Nephron (organoid): ENCODE measurements around the gene PRKCD.

Experiments
- H3K27ac Mint-ChIP-seq, 3 experiments: 2 replicates each; pipeline ENCODE4 v1.8.0; 2020; ENCODE audit warnings: mixed read lengths in 3 of 3, mild to moderate bottlenecking in 2 of 3, moderate library complexity in 1 of 3
- H3K27me3 Mint-ChIP-seq: 2 replicates; pipeline ENCODE4 v1.8.0; 2021; ENCODE audit warnings: low read depth, mild to moderate bottlenecking, moderate library complexity, mixed read lengths
- H3K36me3 Mint-ChIP-seq: 2 replicates; pipeline ENCODE4 v1.8.0; 2020; ENCODE audit warnings: low read depth, mixed read lengths
- H3K4me1 Mint-ChIP-seq: 2 replicates; pipeline ENCODE4 v1.8.0; 2020; ENCODE audit warnings: mixed read lengths
- H3K4me3 Mint-ChIP-seq, 3 experiments: 2 replicates each; pipeline ENCODE4 v1.8.0; 2020; ENCODE audit warnings: mild to moderate bottlenecking in 3 of 3, mixed read lengths in 3 of 3, moderate library complexity in 2 of 3
- H3K9me3 Mint-ChIP-seq: 2 replicates; pipeline ENCODE4 v1.8.0; 2020; ENCODE audit warnings: mixed read lengths
- TF ChIP-seq, protein P1 (sequence below), 3 experiments: fragments of 200-600 bp; sonication (generic); IDR thresholded peaks; one replicate each; pipeline ENCODE4 v1.5.0; 2021; ENCODE audit warnings: antibody characterized with exemption in 3 of 3; ENCODE audit not compliant: unreplicated experiment in 3 of 3

PRKCD gene

GRCh38 chr3:53146319-53146891, 14.6 kb upstream of the PRKCD start:
- Mint-ChIP-seq H3K36me3 (no peaks in the 10 kb centered on the region), H3K9me3 (no peaks in the 10 kb centered on the region), H3K4me3 (no peak overlapping the region), H3K27me3 (peaks cover 15% of the 10 kb centered on the region), H3K27ac (no peak overlapping the region), H3K4me1 (no peaks in the 10 kb centered on the region)
- TF ChIP-seq, protein P1, sequence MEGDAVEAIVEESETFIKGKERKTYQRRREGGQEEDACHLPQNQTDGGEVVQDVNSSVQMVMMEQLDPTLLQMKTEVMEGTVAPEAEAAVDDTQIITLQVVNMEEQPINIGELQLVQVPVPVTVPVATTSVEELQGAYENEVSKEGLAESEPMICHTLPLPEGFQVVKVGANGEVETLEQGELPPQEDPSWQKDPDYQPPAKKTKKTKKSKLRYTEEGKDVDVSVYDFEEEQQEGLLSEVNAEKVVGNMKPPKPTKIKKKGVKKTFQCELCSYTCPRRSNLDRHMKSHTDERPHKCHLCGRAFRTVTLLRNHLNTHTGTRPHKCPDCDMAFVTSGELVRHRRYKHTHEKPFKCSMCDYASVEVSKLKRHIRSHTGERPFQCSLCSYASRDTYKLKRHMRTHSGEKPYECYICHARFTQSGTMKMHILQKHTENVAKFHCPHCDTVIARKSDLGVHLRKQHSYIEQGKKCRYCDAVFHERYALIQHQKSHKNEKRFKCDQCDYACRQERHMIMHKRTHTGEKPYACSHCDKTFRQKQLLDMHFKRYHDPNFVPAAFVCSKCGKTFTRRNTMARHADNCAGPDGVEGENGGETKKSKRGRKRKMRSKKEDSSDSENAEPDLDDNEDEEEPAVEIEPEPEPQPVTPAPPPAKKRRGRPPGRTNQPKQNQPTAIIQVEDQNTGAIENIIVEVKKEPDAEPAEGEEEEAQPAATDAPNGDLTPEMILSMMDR (IDR thresholded peaks at IDR 0.05; ENCODE audit: unreplicated experiment in 3 of 3) = no peak

GRCh38 chr3:53147151-53147902, 13.7 kb upstream of the PRKCD start:
- Mint-ChIP-seq H3K4me3 (no peak overlapping the region), H3K27me3 (peaks cover 16% of the 10 kb centered on the region), H3K9me3 (no peaks in the 10 kb centered on the region), H3K27ac (no peak overlapping the region), H3K36me3 (no peaks in the 10 kb centered on the region), H3K4me1 (no peaks in the 10 kb centered on the region)
- TF ChIP-seq, protein P1 (IDR thresholded peaks at IDR 0.05; ENCODE audit: unreplicated experiment in 3 of 3) = no peak

DNA sequence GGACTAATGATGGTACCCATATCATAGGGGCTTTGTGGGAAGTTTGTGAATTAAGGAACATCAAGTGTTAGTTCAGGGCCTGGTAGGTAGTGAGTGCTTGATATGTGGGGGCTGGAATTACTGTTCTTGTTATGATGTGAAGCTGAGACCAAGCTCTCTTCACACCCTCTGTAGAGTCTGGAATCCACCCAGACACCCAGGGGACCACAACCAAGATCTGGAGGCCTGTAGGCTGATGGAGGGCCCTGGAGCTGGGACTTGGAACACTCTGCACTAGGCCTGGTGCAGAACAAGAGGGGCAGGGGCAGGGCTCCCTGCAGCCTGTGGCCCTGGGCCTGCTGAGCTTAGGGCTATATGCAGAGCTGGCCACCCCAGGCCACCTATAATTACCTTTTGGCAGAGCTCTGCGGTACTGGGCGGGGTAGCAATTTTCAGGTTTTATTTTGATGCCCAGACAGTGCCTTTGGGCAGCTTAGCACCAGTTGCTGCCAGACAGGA, 13.1 kb upstream of the PRKCD start:
- Mint-ChIP-seq H3K4me1 (no peaks in the 10 kb centered on the region), H3K9me3 (no peaks in the 10 kb centered on the region)

DNA sequence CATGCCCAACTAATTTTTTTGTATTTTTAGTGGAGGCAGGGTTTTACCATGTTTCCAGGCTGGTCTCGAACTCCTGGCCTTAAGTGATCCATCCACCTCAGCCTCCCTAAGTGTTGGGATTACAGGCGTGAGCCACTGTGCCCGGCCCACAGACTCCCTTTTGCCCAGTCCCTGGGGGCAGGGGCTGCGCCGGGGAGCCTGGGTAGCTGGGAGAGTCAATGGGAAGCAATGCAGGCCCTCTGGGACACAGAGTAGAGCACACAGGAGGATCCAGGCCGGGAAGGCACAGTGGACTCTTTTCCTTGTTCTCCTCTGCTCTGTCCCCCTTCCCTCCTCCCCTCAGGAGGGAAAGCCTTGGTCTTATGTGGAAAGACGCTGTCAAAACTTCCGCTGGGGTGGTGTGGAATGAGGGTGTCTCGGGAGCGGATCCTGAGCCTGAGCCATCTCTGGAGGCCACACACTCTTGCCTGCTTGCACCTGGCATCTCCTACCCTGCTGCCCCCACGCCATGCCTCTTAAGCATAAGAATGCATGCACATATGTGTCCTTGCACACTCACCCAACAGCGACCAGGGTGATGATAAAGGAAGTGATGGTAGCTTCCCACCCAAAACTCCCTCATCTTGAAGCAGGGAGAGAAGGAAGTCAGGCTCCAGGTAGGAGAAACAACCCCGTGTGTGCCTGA, 11.9 kb upstream of the PRKCD start:
- TF ChIP-seq, protein P1 (IDR thresholded peaks at IDR 0.05; ENCODE audit: unreplicated experiment in 3 of 3) = no peak
- Mint-ChIP-seq H3K27me3 (peaks cover 23% of the 10 kb centered on the region), H3K27ac (no peak overlapping the region), H3K4me3 (no peak overlapping the region), H3K9me3 (no peaks in the 10 kb centered on the region), H3K36me3 (no peaks in the 10 kb centered on the region), H3K4me1 (peaks cover 6% of the 10 kb centered on the region)

More for the DNA sequence above, 13.1 kb upstream of the PRKCD start:
- TF ChIP-seq, protein P1 (IDR thresholded peaks at IDR 0.05; ENCODE audit: unreplicated experiment in 3 of 3) = no peak
- H3K4me3 Mint-ChIP-seq = no peak overlapping the region
- no peak overlapping the region for H3K27ac Mint-ChIP-seq
- H3K27me3 Mint-ChIP-seq = peaks cover 16% of the 10 kb centered on the region
- no peaks in the 10 kb centered on the region for H3K36me3 Mint-ChIP-seq

DNA sequence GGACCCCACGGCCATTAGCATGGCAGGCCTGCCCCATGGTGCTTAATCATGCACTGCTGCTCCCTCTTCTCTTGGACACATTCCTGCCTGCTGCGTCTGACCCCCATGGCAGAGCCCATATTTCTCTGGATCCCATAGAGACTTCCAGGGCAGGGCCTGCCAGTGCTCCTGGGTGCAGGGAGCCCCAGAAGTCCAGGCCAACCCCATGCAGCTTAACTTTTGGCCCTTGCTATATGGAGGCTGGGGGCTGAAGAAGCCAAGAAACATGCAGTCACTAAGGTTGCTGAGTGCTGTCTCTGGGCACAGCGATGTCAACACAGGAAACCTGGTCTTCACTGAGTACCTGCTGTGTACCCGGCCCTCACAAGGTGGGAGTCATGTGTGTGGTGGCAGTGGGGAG, 11.3 kb upstream of the PRKCD start:
- Mint-ChIP-seq H3K27me3 (peaks cover 23% of the 10 kb centered on the region), H3K27ac (no peak overlapping the region), H3K4me1 (peaks cover 6% of the 10 kb centered on the region), H3K4me3 (no peak overlapping the region), H3K36me3 (no peaks in the 10 kb centered on the region), H3K9me3 (no peaks in the 10 kb centered on the region)
- TF ChIP-seq, protein P1 (IDR thresholded peaks at IDR 0.05; ENCODE audit: unreplicated experiment in 3 of 3) = no peak
